ENCODE results near the gene PTPRG.
"Not testable (repeated sequence)": the region's sequence is repeated elsewhere in the genome, so short reads cannot be mapped to it uniquely, and the experiment has no call there.

Gene PTPRG

DNA sequence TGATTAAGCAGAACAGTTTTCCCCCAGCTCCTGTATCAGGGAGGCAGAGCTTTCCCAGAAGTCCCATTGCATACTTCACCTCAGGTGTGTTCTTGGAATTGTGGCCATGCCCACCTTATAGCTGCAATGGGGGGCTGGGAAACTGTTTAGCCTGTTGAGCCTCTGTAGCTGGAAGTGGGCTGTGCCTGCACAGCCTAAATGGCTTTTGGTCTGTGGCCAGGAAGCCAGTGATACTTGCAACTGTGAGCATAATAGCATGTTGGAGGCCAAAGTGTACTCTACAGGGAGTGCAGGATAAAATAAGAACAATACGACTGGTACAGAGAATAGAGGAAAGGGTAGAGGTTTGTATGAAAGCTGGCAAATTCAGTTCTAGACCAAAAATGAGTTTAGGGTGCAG lies 248.5 kb downstream of the PTPRG start:
- DNase-seq, result no peak

DNA sequence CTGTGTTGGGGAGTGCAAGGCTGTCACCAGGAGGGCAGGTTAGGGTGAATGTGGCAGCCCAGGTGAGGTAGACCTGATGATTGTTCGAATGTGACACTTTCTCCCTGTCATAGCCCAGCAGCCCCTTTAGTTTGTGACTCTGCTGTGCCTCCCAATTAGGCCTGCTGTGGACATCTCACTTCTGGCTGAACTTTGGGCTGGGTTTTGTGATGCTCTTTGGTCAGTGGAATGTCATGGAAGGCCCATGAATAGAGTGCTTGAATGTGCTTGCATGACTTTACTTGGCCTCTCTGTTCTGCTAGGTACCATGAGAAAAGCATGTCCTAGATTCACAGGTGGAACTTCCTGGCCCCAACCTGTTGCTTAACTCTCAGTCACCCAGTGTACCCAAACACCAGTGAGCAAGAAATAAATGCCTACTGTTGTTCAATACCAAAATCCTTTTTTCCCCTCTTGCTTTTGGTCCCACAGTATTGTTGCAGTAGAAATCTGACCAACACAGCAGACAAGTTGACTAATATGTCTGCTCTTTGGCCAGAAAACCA lies 249.7 kb downstream of the PTPRG start:
- no peak for DNase-seq

DNA sequence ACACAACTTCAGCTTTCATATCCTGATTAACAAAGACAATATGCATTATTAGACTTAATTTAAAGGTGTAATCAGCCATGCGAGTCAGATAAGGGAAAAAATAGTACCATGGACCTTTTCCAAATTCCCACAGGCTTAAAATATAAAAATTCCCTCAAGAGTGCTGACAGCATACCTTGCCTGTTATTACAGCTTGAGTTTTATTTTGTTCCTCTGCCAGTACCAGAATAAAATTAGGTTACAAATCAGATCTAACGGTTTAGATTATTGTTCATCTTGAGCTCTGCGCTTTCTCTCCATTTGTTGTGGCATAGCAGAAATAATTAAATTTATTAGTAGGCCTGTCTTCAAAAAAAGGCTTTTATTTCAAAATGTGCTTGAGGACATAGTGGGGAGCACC lies 250.3 kb downstream of the PTPRG start:
- DNase-seq, result no peak

DNA sequence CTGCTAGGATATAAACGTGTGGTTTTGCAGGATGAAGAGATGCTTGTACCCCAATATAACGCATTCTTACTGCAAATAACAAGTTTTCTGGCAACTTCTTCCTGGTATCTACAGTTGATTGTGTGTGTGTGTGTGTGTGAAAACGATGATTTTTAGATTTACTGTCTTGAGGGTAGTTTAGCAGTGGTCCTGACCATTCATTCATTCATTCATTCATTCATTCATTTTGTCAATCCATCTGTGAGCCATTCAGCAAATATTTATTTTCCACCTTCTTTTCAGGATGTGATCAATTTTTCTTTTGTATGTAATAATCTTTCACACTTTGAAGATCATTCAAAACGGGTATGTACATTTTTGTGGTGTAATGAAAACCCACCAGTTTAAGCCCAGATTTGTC lies 250.7 kb downstream of the PTPRG start:
- no peak for DNase-seq

DNA sequence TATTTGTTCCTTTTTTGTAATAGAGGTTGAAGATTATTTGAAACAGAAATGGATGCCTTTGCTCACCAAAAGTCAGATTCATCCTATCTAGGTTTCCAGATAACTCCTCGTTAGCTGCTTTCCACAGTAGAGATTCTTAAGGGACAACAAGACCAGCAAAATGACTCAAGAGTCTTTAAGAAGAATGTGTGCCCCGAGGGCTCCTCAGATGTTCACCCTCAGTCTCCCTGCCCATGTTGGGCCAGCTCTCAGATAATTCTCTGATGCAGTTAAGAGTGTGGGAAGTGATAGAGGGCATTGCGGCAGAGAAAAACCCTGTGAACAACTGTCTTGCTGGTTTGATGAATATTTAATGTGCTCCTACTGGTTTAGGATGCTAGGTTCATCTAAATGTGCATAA lies 251.1 kb downstream of the PTPRG start:
- no peak for DNase-seq

DNA sequence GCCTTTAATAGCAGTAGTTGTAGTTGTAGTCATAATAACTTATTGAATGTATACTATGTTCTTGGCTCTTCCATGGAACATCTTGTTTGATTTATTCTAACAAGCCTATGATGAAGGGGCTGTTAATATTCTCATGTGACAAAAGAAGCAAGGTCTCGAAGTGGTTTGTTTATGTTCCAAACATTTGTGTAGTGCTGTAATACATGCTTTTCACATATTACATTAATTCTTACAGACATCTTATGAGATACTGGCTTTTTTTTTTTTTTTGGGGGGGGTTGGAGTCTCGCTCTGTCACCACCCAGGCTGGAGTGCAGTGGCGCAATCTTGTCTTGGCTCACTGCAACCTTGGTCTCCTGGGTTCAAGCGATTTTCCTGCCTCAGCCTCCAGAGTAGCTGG lies 252.3 kb downstream of the PTPRG start:
- no peak for DNase-seq

DNA sequence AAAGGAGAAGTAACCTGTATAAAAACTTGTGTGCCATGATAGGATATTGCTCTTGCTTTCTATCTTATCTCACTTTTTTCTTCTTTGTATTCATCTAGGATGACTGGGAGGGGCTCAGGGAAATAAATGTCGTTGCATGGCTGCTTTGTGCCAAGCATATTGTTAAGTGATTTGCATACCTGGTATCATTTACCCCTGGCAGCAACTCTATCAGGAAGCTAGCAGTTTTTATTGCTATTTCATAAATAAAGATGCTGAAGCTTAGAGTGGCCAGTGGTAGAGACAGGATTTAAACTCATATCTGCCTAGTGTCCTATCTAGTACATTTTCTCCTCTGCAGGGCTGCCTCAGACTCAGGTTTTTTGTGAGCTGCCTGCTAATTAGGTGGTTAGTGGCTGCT lies 253.3 kb downstream of the PTPRG start:
- no peak for DNase-seq

DNA sequence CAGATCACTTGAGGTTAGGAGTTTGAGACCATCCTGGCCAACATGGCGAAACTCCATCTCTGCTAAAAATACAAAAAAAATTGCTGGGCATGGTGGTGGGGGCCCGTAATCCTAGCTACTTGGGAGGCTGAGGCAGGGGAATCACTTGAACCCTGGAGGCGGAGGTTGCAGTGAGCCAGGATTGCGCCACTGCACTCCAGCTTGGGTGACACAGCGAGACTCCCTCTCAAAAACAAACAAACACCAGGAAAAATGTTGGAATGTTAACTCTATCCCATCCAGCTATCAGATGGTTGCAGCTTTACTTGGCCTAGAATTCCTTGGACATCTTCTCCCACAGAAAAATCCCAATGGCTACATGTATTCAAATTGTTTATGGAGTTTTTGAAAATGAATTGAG lies 254.9 kb downstream of the PTPRG start:
- DNase-seq, result not testable (repeated sequence)

DNA sequence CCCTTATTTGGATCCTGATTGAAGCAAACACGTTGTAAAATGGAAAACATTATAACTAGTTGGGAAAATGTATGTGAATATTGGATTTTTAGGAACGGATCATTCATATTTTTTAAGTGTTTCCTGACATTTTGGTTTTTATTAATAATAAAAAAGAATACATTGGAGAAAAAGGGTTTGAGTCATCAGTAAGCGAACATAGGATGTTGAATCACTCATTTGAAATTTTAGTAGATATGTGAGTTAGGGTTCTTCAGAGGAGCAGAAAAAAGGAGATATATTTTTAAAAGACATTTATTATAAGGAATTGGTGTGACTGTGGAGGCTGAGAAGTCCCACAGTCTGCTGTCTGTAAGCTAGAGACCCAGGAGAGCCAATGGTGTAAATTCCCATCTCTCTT lies 258.5 kb downstream of the PTPRG start:
- no peak for DNase-seq

DNA sequence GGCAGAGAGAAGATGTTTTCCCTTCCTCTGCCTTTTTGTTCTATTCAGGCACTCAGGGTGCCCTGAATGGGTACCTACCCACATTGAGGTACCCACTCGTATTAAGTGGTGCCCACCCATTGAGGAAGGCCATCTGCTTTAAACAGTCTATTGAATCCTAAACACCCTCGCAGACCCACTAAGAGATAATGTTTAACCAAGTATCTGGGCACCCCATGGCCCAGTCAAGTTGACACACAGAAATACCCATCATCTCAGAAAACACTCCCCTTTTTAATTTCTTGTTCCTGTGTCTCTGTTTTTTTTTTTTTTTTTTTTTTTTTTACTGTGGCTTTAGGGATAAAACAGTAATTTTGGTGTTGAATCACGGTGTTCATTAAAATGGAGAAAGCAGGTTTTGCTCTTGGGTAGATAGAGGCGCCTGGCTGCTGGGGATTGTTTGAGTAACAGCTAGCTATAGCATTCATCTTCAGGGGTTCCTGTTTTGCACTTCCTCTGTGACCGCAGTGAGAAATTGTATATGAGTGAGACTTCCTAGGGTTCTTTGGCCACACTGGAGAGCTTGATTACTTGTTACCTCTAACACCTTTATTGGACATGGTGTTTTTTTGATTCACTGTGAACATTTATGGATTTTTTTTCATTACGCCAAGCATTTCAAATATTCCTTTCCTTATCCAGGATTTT lies 259.1 kb downstream of the PTPRG start:
- DNase-seq, result no peak

DNA sequence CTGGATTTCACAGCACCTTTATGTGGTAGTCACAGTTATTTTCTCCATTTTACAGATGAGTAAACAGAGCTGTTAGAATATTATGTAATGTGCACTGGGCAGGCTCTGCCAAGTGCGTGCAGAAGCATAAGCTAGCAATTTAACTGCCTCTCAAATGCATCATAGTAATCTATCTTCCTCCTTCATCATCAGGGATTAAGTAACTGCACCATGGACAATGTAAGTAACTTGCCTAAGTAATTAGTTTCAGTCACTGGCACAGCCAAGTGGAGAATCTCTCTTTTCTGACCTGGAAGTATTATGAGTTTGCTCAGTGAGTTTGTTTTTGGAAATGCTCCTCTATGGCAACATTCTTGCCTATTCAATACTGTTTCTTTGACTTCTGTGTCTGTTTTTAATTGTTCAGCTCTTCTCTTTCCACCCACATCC lies 260.5 kb downstream of the PTPRG start:
- DNase-seq, result no peak

DNA sequence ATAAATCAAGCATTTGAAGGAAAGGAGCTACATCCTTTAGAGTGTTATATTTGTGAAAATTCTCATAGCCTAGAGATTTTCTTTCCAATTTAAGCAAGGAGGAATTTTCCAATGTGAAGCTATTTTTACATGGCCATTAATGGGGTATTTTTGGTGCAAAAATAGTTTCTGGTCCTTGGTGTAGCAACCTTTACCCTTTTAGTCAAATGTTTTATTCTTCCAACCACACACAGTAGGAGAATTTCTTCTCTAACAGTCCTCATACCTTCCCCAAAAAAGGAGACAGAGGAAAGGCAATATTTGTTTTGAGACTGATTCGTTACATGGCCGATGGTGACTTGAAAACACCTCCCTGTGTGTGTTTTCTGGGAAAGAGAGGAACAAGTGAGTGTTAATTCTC lies 261.2 kb downstream of the PTPRG start:
- no peak for DNase-seq

DNA sequence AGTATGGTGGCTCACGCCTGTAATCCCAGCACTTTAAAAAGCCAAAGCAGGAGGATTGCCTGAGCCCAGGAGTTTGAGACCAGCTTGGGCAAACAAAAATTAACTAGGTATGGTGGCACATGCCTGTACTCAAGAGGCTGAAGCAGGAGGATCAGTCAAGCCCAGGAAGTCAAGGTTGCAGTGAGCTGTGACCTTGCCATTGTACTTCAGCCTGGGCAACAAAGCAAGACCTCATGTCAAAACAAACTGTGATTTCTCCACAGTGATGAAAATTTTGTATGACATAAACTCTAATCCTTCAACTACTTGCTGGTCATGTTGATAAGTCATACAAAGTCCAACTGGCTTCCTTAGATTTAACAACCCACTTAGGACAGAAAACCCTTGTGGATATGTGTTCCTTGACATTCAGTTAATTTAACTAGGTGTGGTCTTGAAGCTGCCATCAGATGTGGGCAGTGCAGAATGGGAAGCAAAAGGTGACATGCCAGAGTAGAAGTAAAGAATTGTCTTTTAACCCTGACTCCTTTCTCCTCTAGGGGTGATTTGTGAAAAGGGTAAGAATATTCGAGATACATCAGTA lies 263.3 kb downstream of the PTPRG start:
- no peak for DNase-seq

DNA sequence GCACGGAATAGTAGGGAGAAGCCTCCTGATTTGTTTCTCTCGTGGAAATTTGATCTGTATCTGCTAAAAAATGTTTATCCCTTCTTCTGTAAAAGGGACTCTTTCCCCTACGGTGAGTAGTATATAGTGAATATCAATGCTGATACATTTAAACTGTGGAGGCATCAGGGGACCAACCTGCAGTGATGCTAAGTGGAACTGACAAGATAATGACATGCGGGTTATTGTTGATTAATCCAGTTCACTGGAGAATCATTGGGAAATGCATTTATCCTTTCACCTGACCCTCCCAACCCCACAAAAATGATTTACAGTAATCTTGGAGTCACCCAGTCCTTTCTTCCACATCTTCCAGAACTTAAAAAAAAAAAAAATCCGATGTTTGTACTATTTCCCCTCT lies 264.8 kb downstream of the PTPRG start:
- no peak for DNase-seq

DNA sequence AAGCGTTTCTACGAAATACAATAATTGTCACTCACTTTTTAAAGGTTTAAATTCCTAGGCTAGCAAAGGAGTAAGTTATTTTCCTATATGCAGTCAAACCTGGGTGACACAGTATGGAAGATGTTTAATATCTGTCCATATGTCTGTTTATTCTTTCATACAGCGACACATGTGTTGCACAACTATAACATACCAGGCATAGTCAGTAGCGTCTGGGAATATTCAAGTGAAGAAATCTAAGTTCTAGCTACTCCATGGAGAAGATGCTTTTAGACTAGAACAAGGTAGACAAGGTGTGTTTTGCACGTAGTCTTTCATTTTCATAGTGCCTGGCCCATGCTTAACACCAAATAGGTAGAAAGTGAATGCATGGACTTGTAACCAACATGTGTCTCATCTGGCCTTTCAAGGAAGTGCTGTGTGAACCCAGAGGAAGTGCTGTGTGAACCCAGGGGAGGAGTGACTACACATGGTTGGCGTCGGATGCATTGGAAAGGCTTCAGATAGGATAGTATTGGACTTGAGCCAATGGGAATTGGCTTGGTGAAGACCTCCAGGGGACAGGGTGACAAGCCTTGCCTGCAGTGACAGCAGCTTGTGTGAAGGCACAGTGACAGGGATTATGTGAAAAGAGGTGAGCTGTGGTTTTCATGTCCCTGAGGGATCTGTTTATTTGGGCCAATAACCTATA lies 267.0 kb downstream of the PTPRG start:
- no peak for DNase-seq

DNA sequence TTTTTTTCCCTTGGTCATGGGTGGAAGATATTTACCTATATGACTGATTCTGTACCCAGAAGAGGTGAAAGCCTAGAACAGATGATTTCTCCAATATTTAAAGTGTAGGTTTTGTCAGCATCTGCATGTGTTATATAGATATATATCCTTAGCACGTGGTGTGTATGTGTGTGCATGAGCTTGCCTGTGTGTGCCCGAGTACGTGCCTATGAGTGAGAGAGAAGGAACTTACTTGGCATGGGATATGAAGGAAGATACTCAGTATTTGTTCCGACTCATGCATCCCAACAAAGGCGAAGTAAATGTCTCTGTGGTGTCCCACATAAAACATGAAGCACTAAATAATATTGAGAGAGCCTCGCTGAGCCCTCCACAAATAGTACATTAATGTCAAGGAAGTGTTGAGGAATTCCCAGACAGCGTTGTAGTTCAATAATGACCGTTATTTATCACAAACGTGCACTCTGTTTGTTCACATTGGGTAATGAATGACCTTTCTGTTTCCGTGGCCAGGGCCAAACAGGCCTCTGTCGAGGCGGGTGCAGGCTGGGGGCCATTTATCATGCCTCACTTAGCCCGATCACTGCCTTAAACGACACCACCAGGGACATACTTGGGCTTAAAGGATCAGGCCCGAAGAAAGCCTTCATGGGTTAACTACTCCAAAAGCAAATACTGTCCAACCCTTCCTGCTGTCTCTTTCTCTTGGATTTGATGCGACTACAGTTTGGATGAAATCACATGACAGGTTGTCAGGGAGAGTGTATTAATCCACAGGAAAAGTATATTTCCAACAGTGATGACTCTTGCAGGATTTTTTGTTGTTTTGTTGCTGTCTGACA lies 267.7 kb downstream of the PTPRG start:
- DNase-seq, result no peak

DNA sequence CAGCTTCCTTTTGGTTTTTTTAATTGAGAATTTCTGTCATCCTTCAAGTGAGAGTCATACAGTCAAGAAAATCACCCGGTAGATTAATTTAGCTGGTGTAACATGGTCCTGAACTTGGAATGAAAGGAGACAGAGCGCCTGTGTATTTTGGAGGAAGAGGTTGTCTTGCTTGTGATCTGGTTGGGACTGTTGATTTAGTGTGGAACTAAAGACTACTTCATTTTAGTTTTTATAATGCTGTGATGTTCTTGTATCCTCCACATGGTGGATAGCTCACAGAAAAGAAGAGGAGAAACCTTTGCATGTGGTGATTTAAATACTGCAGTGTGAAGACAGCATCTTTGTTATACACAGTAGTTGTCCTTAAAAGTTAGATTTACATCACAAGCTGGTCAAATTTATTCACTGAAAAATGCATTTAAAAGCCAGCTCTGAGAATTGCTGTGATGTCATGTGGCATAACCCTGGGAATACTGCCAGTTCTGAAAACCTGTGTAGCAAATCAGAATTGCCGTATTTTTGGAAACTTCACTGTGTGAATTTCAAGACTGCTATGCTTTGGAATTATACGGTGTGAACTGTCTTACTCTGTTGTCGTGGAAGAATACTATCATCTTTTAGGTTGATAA lies 268.5 kb downstream of the PTPRG start:
- DNase-seq, result no peak

DNA sequence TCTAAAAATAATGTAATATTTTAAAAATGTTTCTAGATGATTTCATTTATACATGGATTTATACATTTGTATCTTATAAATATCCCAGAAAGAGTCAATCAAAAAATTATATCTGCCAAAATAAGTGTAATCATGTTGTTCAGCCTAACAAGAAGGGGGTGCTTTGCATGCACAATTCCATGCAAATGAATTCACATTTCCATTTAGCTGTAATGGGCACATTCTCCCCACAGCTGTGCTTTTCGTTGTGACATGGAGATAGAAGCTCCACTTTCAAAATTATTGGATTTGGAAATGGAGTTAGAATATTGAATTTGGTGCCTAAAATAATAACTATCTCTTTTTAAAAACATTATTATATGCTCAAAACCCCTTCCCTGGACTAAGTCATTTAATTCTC lies 270.6 kb downstream of the PTPRG start:
- DNase-seq, result no peak

DNA sequence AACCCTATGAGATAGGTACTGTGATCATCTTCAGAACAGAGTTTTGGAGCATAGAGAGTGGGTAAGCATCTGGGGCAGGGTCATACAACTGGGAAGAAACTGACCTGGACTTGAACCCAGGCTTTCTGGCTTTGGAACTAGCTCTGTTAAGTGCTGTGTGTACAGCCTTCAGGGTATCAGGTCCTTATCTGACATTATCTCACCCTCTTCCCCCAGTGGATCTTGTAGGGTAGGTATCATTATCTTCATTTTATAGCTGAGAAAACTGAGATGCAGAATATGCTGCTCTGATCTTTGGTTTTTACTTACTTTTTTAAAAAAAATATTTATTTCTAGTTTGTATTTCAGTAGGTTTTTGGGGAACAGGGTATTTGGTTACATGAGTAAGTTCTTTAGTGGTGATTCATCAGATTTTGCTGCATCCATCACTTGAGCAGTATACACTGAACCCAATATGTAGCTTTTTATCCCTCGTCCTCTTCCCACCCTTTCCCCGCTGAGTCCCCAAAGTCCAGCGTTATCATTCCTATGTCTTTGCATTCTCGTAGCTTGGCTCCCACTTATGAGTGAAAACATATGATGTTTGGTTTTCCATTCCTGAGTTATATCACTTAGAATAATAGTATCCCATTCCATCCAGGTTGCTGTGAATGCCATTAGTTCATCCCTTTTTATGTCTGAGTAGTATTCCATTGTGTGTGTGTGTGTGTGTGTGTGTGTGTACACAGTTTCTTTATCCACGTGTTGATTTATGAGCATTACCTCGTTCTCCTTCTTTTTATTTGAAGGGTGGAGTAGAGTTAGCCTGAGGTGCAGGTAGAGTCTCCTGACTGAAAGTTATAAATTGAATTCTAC lies 271.2 kb downstream of the PTPRG start:
- DNase-seq, result no peak

DNA sequence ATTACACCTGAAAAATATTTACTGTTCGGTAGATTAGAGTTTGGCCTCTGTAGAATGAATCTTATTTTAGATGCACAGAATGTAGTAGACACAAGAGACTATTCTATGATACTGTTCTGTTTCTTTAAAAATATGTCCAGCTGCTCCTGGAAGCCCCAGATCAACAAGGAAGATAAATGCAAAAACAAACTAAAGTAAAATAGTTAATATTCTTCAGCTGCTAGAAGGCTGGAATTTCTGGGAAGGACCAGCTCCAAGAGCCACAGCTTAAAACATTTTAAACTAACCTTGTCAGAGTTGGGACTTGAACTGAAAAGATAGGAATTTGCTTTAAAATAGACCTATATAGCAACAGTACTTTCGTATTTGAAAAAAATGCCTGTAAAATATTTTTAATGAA lies 277.9 kb downstream of the PTPRG start:
- no peak for DNase-seq

DNA sequence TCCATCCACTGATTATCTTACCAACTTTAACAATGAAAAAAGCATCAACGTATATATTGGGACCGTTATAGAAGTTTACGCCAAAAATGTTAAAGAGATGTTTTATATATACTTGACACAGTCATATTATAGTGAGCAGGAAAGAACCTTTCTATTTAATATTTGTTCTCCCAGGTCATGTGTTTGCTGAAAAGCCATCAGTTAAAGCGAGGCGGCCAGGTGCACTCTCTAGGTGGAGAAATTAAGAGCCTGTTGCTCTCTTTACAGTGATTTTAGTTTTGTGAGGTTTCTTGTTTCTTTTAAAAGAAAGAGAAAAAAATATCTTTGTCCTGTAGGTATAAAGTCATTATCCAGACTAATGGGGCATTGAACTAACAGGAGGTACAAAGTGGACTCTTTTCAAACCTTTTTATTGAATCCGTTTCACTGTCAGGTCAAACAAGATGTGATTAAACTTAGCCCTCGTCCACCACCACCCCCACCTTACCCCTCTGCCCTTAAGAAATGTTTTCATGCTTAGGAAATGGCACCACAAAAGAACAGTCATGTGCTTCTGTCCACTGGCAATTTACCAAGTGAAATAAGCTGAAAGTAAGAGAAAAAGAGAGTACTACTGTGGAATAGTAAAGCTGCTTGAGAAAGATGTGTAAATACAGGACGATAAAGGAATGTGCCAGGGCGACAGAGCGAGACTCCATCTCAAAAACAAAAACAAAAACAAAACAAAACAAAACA lies 279.9 kb downstream of the PTPRG start:
- no peak for DNase-seq
